ENCODE data around the gene KNTC1.

DNA sequence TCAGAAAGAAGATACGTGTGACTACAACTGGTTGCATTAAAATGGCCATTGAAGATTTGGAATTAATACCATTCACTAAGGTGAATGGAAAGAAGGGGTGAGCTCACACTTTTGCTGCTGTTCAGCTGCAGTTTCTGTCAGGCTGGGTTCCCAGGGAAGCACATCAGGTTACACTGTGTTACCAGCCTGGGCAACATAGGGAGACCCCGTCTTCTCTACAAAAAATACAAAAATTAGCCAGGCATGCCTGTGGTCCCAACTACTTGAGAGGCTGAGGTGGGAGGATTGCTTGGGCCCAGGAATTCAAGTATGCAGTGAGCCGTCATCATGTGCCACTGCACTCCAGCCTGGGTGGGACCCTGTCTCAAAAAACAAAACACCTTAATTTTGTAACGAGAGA is 13.4 kb upstream of the KNTC1 start:
- TF ChIP-seq, protein P1, sequence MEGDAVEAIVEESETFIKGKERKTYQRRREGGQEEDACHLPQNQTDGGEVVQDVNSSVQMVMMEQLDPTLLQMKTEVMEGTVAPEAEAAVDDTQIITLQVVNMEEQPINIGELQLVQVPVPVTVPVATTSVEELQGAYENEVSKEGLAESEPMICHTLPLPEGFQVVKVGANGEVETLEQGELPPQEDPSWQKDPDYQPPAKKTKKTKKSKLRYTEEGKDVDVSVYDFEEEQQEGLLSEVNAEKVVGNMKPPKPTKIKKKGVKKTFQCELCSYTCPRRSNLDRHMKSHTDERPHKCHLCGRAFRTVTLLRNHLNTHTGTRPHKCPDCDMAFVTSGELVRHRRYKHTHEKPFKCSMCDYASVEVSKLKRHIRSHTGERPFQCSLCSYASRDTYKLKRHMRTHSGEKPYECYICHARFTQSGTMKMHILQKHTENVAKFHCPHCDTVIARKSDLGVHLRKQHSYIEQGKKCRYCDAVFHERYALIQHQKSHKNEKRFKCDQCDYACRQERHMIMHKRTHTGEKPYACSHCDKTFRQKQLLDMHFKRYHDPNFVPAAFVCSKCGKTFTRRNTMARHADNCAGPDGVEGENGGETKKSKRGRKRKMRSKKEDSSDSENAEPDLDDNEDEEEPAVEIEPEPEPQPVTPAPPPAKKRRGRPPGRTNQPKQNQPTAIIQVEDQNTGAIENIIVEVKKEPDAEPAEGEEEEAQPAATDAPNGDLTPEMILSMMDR (IDR thresholded peaks at IDR 0.05; ENCODE audit: insufficient read depth, low read length), result no peak
- TF ChIP-seq POLR2AphosphoS5 (IDR thresholded peaks at IDR 0.05; ENCODE audit: low read depth) (no peak), GABPA (IDR thresholded peaks at IDR 0.05; ENCODE audit: low read depth) (no peak), SPI1 (IDR thresholded peaks at IDR 0.05; ENCODE audit: borderline replicate concordance, low read depth) (no peak)
- TF ChIP-seq, protein P2, sequence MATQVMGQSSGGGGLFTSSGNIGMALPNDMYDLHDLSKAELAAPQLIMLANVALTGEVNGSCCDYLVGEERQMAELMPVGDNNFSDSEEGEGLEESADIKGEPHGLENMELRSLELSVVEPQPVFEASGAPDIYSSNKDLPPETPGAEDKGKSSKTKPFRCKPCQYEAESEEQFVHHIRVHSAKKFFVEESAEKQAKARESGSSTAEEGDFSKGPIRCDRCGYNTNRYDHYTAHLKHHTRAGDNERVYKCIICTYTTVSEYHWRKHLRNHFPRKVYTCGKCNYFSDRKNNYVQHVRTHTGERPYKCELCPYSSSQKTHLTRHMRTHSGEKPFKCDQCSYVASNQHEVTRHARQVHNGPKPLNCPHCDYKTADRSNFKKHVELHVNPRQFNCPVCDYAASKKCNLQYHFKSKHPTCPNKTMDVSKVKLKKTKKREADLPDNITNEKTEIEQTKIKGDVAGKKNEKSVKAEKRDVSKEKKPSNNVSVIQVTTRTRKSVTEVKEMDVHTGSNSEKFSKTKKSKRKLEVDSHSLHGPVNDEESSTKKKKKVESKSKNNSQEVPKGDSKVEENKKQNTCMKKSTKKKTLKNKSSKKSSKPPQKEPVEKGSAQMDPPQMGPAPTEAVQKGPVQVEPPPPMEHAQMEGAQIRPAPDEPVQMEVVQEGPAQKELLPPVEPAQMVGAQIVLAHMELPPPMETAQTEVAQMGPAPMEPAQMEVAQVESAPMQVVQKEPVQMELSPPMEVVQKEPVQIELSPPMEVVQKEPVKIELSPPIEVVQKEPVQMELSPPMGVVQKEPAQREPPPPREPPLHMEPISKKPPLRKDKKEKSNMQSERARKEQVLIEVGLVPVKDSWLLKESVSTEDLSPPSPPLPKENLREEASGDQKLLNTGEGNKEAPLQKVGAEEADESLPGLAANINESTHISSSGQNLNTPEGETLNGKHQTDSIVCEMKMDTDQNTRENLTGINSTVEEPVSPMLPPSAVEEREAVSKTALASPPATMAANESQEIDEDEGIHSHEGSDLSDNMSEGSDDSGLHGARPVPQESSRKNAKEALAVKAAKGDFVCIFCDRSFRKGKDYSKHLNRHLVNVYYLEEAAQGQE (IDR thresholded peaks at IDR 0.05; ENCODE audit: insufficient replicate concordance, low read depth), result no peak

Data from HL-60 (cell line).